H1 (cell line): Measurements from ENCODE around the gene SLC7A14. TPM values are rescaled to one million over a fixed set of nuclear protein-coding genes. Genes with fewer than 3 reads are reported as not detected.

ENCODE experiments used
- CTCF ChIA-PET: fragments of 300-600 bp; sonication (Branson Sonifier 250); formaldehyde crosslinking; loops from one replicate; lab custom pipeline; 2021; ENCODE audit not compliant: partially characterized antibody; lab: Charles Lee
- POLR2A ChIA-PET: fragments of 300-600 bp; sonication (Branson Sonifier 250); formaldehyde crosslinking; loops from one replicate; lab custom pipeline; 2021; ENCODE audit warnings: inconsistent platforms; ENCODE audit not compliant: partially characterized antibody; lab: Charles Lee
- DNase-seq, 2 experiments: peaks; one replicate each; pipeline versions ENCODE4 v3.0.0 to v3.0.0-alpha.2; 2010 to 2022; ENCODE audit warnings: low spot score in 2 of 2, low read depth in 1 of 2, mixed read lengths in 1 of 2
- FAIRE-seq: peaks from 2 replicates; lab custom pipeline; 2011; peaks lifted over from hg19 to GRCh38; lab: Jason Lieb, UNC
- H2AFZ ChIP-seq: 2 replicates; pipeline ENCODE4 v1.8.1; 2012; ENCODE audit warnings: low read length, inconsistent platforms
- H2AK5ac ChIP-seq: 2 replicates; pipeline ENCODE4 v1.6.1; 2013; ENCODE audit warnings: low read depth, low read length
- H2BK120ac ChIP-seq: replicated peaks from 2 replicates; pipeline ENCODE3; 2013; ENCODE audit warnings: low read depth, low read length, inconsistent platforms
- H2BK12ac ChIP-seq: 2 replicates; pipeline ENCODE4 v1.6.1; 2013; ENCODE audit warnings: low read depth, low read length
- H2BK15ac ChIP-seq: 2 replicates; pipeline ENCODE4 v1.6.1; 2013; ENCODE audit warnings: low read length
- H2BK20ac ChIP-seq: 2 replicates; pipeline ENCODE4 v1.6.1; 2013; ENCODE audit warnings: low read length
- H2BK5ac ChIP-seq: 2 replicates; pipeline ENCODE4 v1.6.1; 2013; ENCODE audit warnings: low read depth, low read length
- H3K14ac ChIP-seq: 2 replicates; pipeline ENCODE4 v1.6.1; 2013; ENCODE audit warnings: inconsistent platforms; ENCODE audit not compliant: insufficient read length
- H3K18ac ChIP-seq: 2 replicates; pipeline ENCODE4 v1.6.1; 2013; ENCODE audit warnings: low read length; ENCODE audit errors: extremely low read depth
- H3K23ac ChIP-seq: 2 replicates; pipeline ENCODE4 v1.6.1; 2013; ENCODE audit warnings: inconsistent platforms; ENCODE audit not compliant: insufficient read length
- H3K23me2 ChIP-seq: 2 replicates; pipeline ENCODE4 v1.6.1; 2013; ENCODE audit warnings: low read depth, low read length
- H3K27ac ChIP-seq: 2 replicates; pipeline ENCODE4 v1.6.1; 2011; ENCODE audit warnings: low read depth, low read length, inconsistent platforms
- H3K27me3 ChIP-seq, 4 experiments: replicated peaks in 1 of 4; 1 replicate in 1 of 4; 2 replicates in 3 of 4; pipeline versions ENCODE4 v1.6.1 to v1.8.1; 2011 to 2013; ENCODE audit warnings: low read length in 3 of 4, mild to moderate bottlenecking in 3 of 4, inconsistent platforms in 2 of 4, mixed read lengths in 2 of 4, moderate library complexity in 1 of 4; ENCODE audit not compliant: control insufficient read depth in 3 of 4, insufficient read depth in 3 of 4; ENCODE audit errors: extremely low read depth in 1 of 4
- H3K36me3 ChIP-seq, 4 experiments: 2 replicates each; pipeline versions ENCODE4 v1.6.1 to v1.8.1; 2011 to 2013; ENCODE audit warnings: mild to moderate bottlenecking in 4 of 4, low read length in 3 of 4, moderate library complexity in 2 of 4, control low read depth in 1 of 4, inconsistent platforms in 1 of 4; ENCODE audit not compliant: insufficient read depth in 4 of 4, control insufficient read depth in 2 of 4
- H3K4ac ChIP-seq: replicated peaks from 2 replicates; pipeline ENCODE3; 2013; ENCODE audit warnings: low read length, low read depth, mixed read lengths, inconsistent platforms; ENCODE audit not compliant: insufficient read length
- H3K4me1 ChIP-seq, 4 experiments: replicated peaks in 1 of 4; 1 replicate in 1 of 4; 2 replicates in 3 of 4; pipeline versions ENCODE4 v1.6.1 to v1.8.1; 2011 to 2013; ENCODE audit warnings: low read length in 3 of 4, inconsistent platforms in 2 of 4, mixed read lengths in 1 of 4; ENCODE audit not compliant: insufficient read depth in 4 of 4, control insufficient read depth in 3 of 4
- H3K4me2 ChIP-seq, 2 experiments: 2 replicates each; pipeline versions ENCODE4 v1.6.1 to v1.8.1; 2011 to 2013; ENCODE audit warnings: low read depth in 2 of 2, low read length in 2 of 2, control low read depth in 1 of 2, inconsistent platforms in 1 of 2, mild to moderate bottlenecking in 1 of 2; ENCODE audit not compliant: insufficient read depth in 1 of 2
- H3K4me3 ChIP-seq, 4 experiments: fragments of 200-600, 300-600 bp in 1 of 4; sonication (generic), shearing (Covaris generic), sonication (Bioruptor Twin) in 1 of 4; 2 replicates each; pipeline versions ENCODE4 v1.5.1 to v1.8.1; 2011 to 2016; ENCODE audit warnings: low read length in 4 of 4, low read depth in 3 of 4, control low read depth in 2 of 4, inconsistent platforms in 2 of 4, mild to moderate bottlenecking in 2 of 4, mixed read lengths in 1 of 4, moderate library complexity in 1 of 4; ENCODE audit not compliant: insufficient read depth in 2 of 4; ENCODE audit errors: extremely low read depth in 1 of 4
- H3K56ac ChIP-seq: replicated peaks from 2 replicates; pipeline ENCODE3; 2013; ENCODE audit warnings: low read depth, mild to moderate bottlenecking, mixed read lengths, low read length, inconsistent platforms; ENCODE audit not compliant: insufficient read length
- H3K79me1 ChIP-seq: 2 replicates; pipeline ENCODE4 v1.6.1; 2013; ENCODE audit warnings: low read depth, low read length, control low read depth
- H3K79me2 ChIP-seq, 2 experiments: 2 replicates each; pipeline versions ENCODE4 v1.6.1 to v1.8.1; 2012 to 2013; ENCODE audit warnings: low read length in 2 of 2, mild to moderate bottlenecking in 2 of 2, inconsistent platforms in 1 of 2; ENCODE audit not compliant: insufficient read depth in 2 of 2, control insufficient read depth in 1 of 2
- H3K9ac ChIP-seq, 4 experiments: replicated peaks in 1 of 4; 1 replicate in 1 of 4; 2 replicates in 3 of 4; pipeline versions ENCODE4 v1.6.1 to v1.8.1; 2011 to 2013; ENCODE audit warnings: low read depth in 3 of 4, low read length in 3 of 4, control low read depth in 2 of 4, mild to moderate bottlenecking in 2 of 4, moderate library complexity in 2 of 4, inconsistent platforms in 1 of 4; ENCODE audit errors: extremely low read depth in 1 of 4
- H3K9me3 ChIP-seq, 2 experiments: 2 replicates each; pipeline versions ENCODE4 v1.6.1 to v1.8.1; 2012 to 2013; ENCODE audit warnings: mild to moderate bottlenecking in 2 of 2, moderate library complexity in 2 of 2, control low read depth in 1 of 2, inconsistent platforms in 1 of 2, low read depth in 1 of 2, low read length in 1 of 2, mixed read lengths in 1 of 2; ENCODE audit not compliant: insufficient read depth in 2 of 2
- H4K20me1 ChIP-seq, 2 experiments: replicated peaks in 1 of 2; 2 replicates each; pipeline versions ENCODE3 to v1.8.1; 2011 to 2013; ENCODE audit warnings: inconsistent platforms in 2 of 2, low read length in 2 of 2, mild to moderate bottlenecking in 1 of 2; ENCODE audit not compliant: insufficient read depth in 2 of 2, control insufficient read depth in 1 of 2
- H4K5ac ChIP-seq: 2 replicates; pipeline ENCODE4 v1.6.1; 2013; ENCODE audit warnings: low read length, low read depth, mixed read lengths, inconsistent platforms; ENCODE audit not compliant: insufficient read length
- H4K8ac ChIP-seq: 2 replicates; pipeline ENCODE4 v1.8.0; 2013; ENCODE audit warnings: mild to moderate bottlenecking, moderate library complexity, low read length, inconsistent platforms; ENCODE audit not compliant: insufficient read depth; ENCODE audit errors: extremely low read depth
- H4K91ac ChIP-seq: replicated peaks from 2 replicates; pipeline ENCODE3; 2013; ENCODE audit warnings: low read length, mixed read lengths, inconsistent platforms; ENCODE audit not compliant: insufficient read length
- ASH2L ChIP-seq: fragments of 200-600, 300-600 bp; sonication (generic); IDR thresholded peaks from one replicate; pipeline ENCODE4 v1.7.1; 2017; ENCODE audit warnings: low read length
- BACH1 ChIP-seq: IDR thresholded peaks from 2 replicates; pipeline ENCODE4 v1.6.1; 2012; ENCODE audit warnings: low read length, improper control_type of control experiment
- BCL11A ChIP-seq, 2 experiments: IDR thresholded peaks; one replicate each; pipeline ENCODE4 v1.6.1; 2011; ENCODE audit warnings: low read depth in 2 of 2, low read length in 2 of 2, mild to moderate bottlenecking in 2 of 2
- CHD1 ChIP-seq: IDR thresholded peaks from 2 replicates; pipeline ENCODE4 v1.6.1; 2012; ENCODE audit warnings: low read depth, low read length, improper control_type of control experiment
- HDAC2 ChIP-seq, 2 experiments: fragments of 300-600 bp in 1 of 2; sonication (generic) in 1 of 2; IDR thresholded peaks; 2 replicates each; pipeline ENCODE4 v1.6.1; 2011 to 2012; ENCODE audit warnings: low read depth in 2 of 2, low read length in 2 of 2, mild to moderate bottlenecking in 2 of 2, moderate library complexity in 2 of 2, borderline replicate concordance in 1 of 2, inconsistent platforms in 1 of 2
- HDAC6 ChIP-seq: IDR thresholded peaks from one replicate; pipeline ENCODE4 v1.7.1; 2012; ENCODE audit warnings: low read depth, mild to moderate bottlenecking, inconsistent platforms, low read length, moderate library complexity
- JUN ChIP-seq: IDR thresholded peaks from 2 replicates; pipeline ENCODE4 v1.6.1; 2011; ENCODE audit warnings: low read depth, mild to moderate bottlenecking, improper control_type of control experiment, low read length
- KDM1A ChIP-seq: fragments of 200-600, 300-600 bp; sonication (generic); IDR thresholded peaks from 2 replicates; pipeline ENCODE4 v1.7.1; 2016; ENCODE audit warnings: mild to moderate bottlenecking, low read length, borderline replicate concordance
- POU5F1 ChIP-seq: IDR thresholded peaks from 2 replicates; pipeline ENCODE4 v1.6.1; 2011; ENCODE audit warnings: low read depth, mild to moderate bottlenecking, low read length, moderate library complexity
- RFX5 ChIP-seq: IDR thresholded peaks from 2 replicates; pipeline ENCODE4 v1.6.1; 2011; ENCODE audit warnings: low read depth, low read length, improper control_type of control experiment, borderline replicate concordance
- SAP30 ChIP-seq: fragments of 300-600 bp; sonication (generic); IDR thresholded peaks from 2 replicates; pipeline ENCODE4 v1.7.1; 2012; ENCODE audit warnings: low read length, moderate library complexity, mild to moderate bottlenecking, inconsistent platforms; ENCODE audit not compliant: insufficient read depth, insufficient replicate concordance
- SIX5 ChIP-seq: IDR thresholded peaks from 2 replicates; pipeline ENCODE4 v1.6.1; 2011; ENCODE audit warnings: mild to moderate bottlenecking, low read depth, low read length
- SP4 ChIP-seq: IDR thresholded peaks from 2 replicates; pipeline ENCODE4 v1.6.1; 2012; ENCODE audit warnings: low read length, inconsistent platforms
- SRF ChIP-seq: IDR thresholded peaks from 2 replicates; pipeline ENCODE4 v1.6.1; 2011; ENCODE audit warnings: mild to moderate bottlenecking, low read depth, low read length, moderate library complexity
- TEAD4 ChIP-seq: IDR thresholded peaks from 2 replicates; pipeline ENCODE4 v1.6.1; 2012; ENCODE audit warnings: low read depth, low read length, inconsistent platforms, mixed read lengths
- WGBS, 2 experiments: shearing (Covaris generic) in 1 of 2; methylation state at CpG; one replicate each; pipeline versions ENCODE4 v1.1.6 to v1.1.7; 2013 to 2015; ENCODE audit warnings: low lambda C conversion rate in 2 of 2, mixed read lengths in 2 of 2, inconsistent platforms in 1 of 2, low coverage in 1 of 2, missing lambda C conversion rate in 1 of 2; ENCODE audit not compliant: insufficient replicate concordance in 2 of 2, insufficient coverage in 1 of 2, insufficient read length in 1 of 2; ENCODE audit errors: extremely low coverage in 1 of 2, missing lambda C conversion rate in 1 of 2; 5-methylcytosine and 5-hydroxymethylcytosine counted together
- polyA plus RNA-seq, 7 experiments: library from polyadenylated mRNA; depleted of rRNA in 3 of 7; stranded (reverse) in 5 of 7; unstranded in 2 of 7; fragments of >200 nt in 5 of 7; fragments of 200-250 nt in 2 of 7; gene quantifications; 1 replicate in 5 of 7; 2 replicates in 1 of 7; 4 replicates in 1 of 7; pipeline versions ENCODE4 v1.2.1 to v1.2.3, GENCODE V29; 2011 to 2013; ENCODE audit warnings: missing spikeins in 2 of 7, mixed read lengths in 2 of 7
- total RNA-seq: library from RNA; stranded (reverse); fragmentation: NEBNext Ultra II Directional; extraction: Animal tissue kit (Norgen Biotek cat#: 25700); gene quantifications from 2 replicates; pipeline ENCODE4 v1.2.1, GENCODE V29; 2021
- TF ChIP-seq, protein P1 (sequence below): IDR thresholded peaks from 2 replicates; pipeline ENCODE4 v1.6.1; 2012; ENCODE audit warnings: inconsistent platforms

SLC7A14 gene
- total and polyA plus RNA-seq, 2 of the 8 experiments (the other 6 are each of a cell fraction or from before 2014, with no cell fraction given): 0.21 to 0.95 TPM

- Histone ChIP-seq H3K14ac (no peak overlapping the region), H2AFZ (no peak overlapping the region), H3K36me3 (no peaks in the 10 kb centered on the region), H4K5ac (no peak overlapping the region), H3K4me1 (no peaks in the 10 kb centered on the region), H3K79me2 (no peaks in the 10 kb centered on the region), H3K27me3 (no peaks in the 10 kb centered on the region), H2BK12ac (no peak overlapping the region), H2BK15ac (no peak overlapping the region), H3K23me2 (no peaks in the 10 kb centered on the region), H2BK20ac (no peak overlapping the region), H4K91ac (no peak overlapping the region), H2BK120ac (no peak overlapping the region), H2AK5ac (no peak overlapping the region), H3K56ac (no peak overlapping the region), H4K8ac (no peak overlapping the region), H3K23ac (no peak overlapping the region), H3K4ac (no peak overlapping the region), H3K79me1 (no peaks in the 10 kb centered on the region), H3K9me3 (no peaks in the 10 kb centered on the region), H3K4me2 (no peak overlapping the region), H3K18ac (no peak overlapping the region), H3K27ac (no peak overlapping the region), H3K9ac (no peak overlapping the region), H2BK5ac (no peak overlapping the region), H3K4me3 (no peak overlapping the region), H4K20me1 (no peaks in the 10 kb centered on the region)
- no peak for FAIRE-seq
- CTCF ChIA-PET: interaction anchor here (2.1 to 2.6 kb wide), 2 partner anchors 93 to 213 kb away, joined by 6 read pairs; no protein-coding TSS in a partner anchor
- DNase-seq: no peak
- WGBS, 2 experiments: 88% methylated on average over 1 of the region's 1 CpG; no CpG with 5 or more reads in 1 of the 2 experiments
- POLR2A ChIA-PET: no interaction called here
- TF ChIP-seq POU5F1 (no peak), RFX5 (no peak), TEAD4 (no peak), HDAC6 (no peak), BACH1 (no peak), JUN (no peak), SRF (no peak), HDAC2 (IDR thresholded peaks at IDR 0.05; ENCODE audit: borderline replicate concordance in 1 of 2, low read depth in 2 of 2, low read length in 2 of 2) (no peak), SAP30 (no peak), SIX5 (no peak), KDM1A (no peak), BCL11A (IDR thresholded peaks at IDR 0.05; ENCODE audit: low read depth in 2 of 2, low read length in 2 of 2) (no peak), SP4 (no peak), ASH2L (no peak), CHD1 (no peak)
- TF ChIP-seq, protein P1, sequence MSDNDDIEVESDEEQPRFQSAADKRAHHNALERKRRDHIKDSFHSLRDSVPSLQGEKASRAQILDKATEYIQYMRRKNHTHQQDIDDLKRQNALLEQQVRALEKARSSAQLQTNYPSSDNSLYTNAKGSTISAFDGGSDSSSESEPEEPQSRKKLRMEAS: no peak
These were observed 13.2 kb upstream of the SLC7A14 start for GRCh38 chr3:170599091-170599490.
